VCaP (cell line): ENCODE measurements around the gene TRIM36.

ENCODE experiments used
- H3K27ac ChIP-seq: fragments of 450-650 bp; 2 replicates; pipeline ENCODE4 v1.5.1; 2017
- TF ChIP-seq, protein P1 (sequence below): fragments of 450-650 bp; conservative IDR thresholded peaks from 2 replicates; pipeline ENCODE4 v1.5.1; 2017; ENCODE audit warnings: mild to moderate bottlenecking, moderate library complexity

TRIM36 gene

DNA sequence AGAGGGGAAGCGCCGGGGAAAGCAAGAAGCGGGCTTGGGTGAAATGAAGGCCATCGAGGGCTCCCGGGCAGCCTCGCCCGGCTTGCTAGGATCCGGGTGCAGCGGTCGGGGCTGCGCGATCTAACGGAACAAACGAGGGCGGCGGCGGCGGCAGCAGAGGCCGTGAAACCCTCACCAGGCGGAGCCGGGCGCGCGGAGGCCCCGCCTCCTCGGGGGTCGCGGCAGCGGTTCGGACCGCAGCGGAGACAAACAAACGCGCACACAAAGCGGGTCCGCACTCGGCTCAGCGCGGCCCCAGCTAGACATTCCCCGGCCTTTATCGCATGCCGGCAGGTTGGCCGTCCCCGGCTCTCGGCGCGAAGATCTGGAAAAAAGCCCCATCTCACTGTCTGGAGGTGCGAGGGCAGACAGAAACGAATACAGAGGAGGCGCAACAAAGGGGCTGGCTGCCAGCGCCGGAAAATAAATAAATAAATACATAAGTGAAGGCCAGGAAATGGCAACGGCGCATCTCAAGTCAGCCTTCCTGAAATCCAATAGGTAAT lies 10.5 kb upstream of the TRIM36 start:
- peak overlapping the region; percentile 94 for H3K27ac ChIP-seq
- TF ChIP-seq, protein P1, sequence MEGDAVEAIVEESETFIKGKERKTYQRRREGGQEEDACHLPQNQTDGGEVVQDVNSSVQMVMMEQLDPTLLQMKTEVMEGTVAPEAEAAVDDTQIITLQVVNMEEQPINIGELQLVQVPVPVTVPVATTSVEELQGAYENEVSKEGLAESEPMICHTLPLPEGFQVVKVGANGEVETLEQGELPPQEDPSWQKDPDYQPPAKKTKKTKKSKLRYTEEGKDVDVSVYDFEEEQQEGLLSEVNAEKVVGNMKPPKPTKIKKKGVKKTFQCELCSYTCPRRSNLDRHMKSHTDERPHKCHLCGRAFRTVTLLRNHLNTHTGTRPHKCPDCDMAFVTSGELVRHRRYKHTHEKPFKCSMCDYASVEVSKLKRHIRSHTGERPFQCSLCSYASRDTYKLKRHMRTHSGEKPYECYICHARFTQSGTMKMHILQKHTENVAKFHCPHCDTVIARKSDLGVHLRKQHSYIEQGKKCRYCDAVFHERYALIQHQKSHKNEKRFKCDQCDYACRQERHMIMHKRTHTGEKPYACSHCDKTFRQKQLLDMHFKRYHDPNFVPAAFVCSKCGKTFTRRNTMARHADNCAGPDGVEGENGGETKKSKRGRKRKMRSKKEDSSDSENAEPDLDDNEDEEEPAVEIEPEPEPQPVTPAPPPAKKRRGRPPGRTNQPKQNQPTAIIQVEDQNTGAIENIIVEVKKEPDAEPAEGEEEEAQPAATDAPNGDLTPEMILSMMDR: no peak

DNA sequence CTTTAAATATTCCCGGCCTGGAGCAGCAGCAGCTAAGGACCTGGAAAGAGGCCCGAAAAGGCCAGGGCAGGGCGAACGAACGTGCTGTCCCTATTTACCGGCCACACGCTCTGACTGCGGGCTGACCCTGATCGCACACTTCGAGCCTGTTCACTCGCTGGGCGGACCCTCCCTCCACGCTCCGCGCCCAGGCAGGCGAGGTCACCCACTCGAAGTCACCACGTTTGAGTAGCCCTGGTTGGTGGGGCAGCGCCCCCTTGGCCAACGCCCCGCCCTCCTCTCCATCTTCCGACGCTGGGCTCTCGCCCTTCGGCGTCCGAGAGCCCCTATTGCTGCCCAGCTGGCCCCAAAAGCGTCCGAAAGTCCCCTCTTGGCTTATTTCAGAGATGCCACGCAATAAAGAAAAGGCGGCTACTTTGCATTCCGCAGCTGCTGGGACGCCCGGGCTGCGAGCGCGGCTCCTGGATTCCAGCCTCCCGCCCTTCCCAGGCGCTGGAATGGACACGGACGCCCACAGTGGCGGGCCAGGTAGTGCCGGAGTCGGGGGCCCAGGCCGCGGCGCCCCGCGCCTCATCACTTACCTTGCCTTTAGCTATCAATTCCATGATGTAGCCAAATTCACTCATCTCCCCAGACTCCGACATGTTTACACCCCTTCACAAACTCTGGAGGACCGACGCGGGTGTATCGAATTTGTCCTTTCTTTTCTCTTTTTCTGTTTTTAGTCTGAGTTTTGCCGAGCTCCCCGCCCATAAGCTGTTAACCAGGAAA lies 9.9 kb upstream of the TRIM36 start:
- peak overlapping the region; percentile 94 for H3K27ac ChIP-seq
- TF ChIP-seq, protein P1: no peak

DNA sequence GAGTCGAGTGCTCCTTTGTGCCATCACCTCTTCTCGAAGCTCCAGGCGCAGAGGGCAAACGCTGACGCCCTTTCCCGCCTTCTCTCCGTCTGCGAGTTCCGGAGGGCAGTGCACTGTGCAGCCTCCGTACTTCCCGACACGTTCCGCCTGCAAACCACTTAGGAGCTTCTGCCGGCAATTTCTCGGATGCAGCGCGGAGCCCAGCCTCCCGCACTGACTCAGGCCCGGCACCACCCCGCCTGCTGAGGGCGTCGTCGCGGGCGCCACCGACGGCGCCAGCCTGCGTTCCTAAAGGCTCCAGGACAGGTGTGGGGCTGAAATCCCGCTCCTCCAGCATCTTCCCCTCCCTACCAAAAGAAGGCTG lies 9.3 kb upstream of the TRIM36 start:
- TF ChIP-seq, protein P1: no peak
- peak overlapping the region; percentile 94 for H3K27ac ChIP-seq

DNA sequence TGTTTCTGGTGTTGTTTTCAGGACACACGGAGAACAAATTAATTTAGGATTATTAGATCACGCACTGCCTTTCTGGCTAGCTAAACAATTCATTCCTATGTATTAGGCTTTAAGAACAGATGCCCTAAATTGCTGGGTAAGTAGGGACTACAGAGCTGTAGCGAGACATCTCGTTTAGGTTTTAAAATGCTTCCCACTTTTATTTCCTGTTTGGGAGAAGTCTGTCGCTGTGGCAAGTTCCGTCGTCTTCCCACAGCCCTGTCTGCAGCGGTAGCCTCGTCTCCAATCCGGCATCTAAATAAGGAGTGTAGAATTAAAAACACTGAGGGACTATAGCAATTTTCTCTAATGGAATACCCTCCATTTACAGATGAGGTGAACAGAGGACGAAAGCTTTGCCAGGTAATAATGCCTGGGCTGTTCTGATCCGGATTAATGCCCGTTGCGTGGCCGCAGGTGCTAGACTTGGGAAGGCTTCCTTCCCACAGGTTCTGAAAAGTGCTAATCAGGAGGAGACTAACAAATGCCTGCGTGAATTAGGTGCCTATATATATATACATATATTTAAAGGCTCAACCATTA lies 1.3 kb upstream of the TRIM36 start:
- peak overlapping the region; percentile 88 for H3K27ac ChIP-seq
- TF ChIP-seq, protein P1: no peak

DNA sequence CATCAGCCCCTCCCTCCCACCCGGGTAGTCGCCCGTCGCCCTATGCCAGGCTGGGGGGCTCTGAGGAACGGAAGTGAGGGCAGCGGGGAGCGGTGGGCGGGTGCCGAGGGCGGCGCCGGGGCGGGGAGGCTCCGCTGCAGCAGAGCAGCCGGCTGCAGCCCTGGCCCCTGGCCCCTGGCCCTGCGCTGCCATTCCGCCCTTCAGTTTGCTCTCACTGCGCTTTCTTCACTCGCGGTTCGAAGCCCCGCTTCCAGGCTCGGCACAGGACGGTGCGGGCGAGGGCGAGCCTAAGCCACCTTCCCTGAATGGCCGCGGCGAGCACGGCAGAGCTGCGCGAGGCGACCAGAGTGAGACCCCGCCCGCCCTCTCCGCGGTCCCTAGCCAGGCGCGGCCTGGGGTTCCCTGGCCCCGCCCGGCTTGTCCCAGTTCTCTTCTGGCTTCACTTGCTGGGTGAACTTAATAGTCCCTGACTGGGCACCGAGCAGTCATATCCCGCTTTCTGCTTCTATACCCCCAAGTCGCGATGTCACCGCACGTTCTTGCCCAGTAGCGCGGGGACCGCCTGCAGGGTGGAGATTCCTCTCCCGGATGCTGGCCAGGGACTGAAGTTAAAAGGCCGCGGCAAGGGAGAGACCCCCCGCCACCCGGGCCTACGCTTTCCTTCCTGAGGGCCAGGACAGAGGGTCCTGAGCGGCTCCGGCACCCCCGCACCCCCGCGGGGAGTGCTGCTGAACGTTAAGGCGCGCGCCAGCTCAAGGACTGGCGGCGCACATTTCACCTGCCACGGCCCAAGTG lies 623 bp upstream of the TRIM36 start:
- H3K27ac ChIP-seq: peak overlapping the region; percentile 88
- TF ChIP-seq, protein P1: no peak

DNA sequence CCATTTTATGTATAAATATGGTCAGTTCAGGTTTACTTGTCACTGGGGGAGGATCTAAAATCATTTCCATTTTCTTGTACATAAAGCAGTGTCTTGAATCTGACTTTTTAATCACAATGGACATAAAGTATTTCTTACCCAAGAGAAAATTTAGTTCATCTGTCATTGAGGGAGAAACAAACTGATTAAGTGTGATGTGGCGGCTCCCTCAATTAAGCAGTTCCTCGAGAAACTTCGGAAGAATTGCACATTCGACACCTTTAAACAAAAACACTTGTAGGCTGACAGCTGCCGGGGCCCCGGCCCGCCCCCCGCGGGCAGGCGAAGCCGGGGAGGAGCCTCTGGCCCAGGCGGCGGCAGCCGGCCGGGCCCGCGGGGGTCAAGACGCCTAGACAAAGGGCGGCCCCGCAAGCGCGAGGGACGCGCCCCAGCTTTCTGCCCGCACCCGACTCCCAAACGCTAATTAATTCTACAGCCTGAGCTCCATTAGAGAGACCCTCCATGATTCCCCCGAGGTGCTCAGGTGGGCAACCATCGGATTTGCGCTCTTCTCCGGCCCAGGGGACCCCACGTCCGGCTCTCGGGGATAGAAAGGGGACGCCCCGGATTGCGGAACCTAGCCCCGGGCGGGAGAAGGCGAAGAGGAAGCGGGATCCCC lies 750 bp downstream of the TRIM36 start:
- peak overlapping the region; percentile 88 for H3K27ac ChIP-seq
- TF ChIP-seq, protein P1: no peak
